ENCODE measurements around the gene KCNQ1. TPM values are rescaled to one million over a fixed set of nuclear protein-coding genes. Genes with fewer than 3 reads are reported as not detected.

Gene KCNQ1
- total RNA-seq, 1 experiment from 2014 or later = 2.3 TPM

- no peak overlapping the region for H2BK12ac ChIP-seq (ENCODE audit: insufficient read length, low read depth, low read length)
- H3K27ac Mint-ChIP-seq = peak overlapping the region; percentile 67 to 93 (median 70); a peak in 5 of 7 replicates
- H3K27ac ChIP-seq (ENCODE audit: insufficient read length, low read depth, low read length) = no peak overlapping the region
- DNase-seq = peak; percentile 88
- H3K79me2 ChIP-seq (ENCODE audit: insufficient read depth, low read length) = no peaks in the 10 kb centered on the region
- H3K23me2 ChIP-seq (ENCODE audit: insufficient read length, low read depth, low read length, poor library complexity, severe bottlenecking) = no peaks in the 10 kb centered on the region
- peaks cover 0 to 2% of the 10 kb centered on the region in 2 experiments; a peak in 2 of 5 replicates for H3K9me3 Mint-ChIP-seq
- H3K4me1 ChIP-seq (ENCODE audit: insufficient read depth, low read length) = no peaks in the 10 kb centered on the region
- no peak overlapping the region for H3K4ac ChIP-seq (ENCODE audit: low read depth, low read length)
- H3K9ac ChIP-seq (ENCODE audit: extremely low read depth, insufficient read length, low read length) = no peak overlapping the region
- no peaks in the 10 kb centered on the region; a peak in 1 of 7 replicates for H3K36me3 Mint-ChIP-seq (ENCODE audit: insufficient read depth in 1 of 3, low read depth in 3 of 3)
- peaks cover 14% of the 10 kb centered on the region in 2 experiments for H3K4me1 Mint-ChIP-seq
- H3K56ac ChIP-seq (ENCODE audit: insufficient read length, low read depth, low read length) = no peak overlapping the region
- no peaks in the 10 kb centered on the region for H3K79me1 ChIP-seq (ENCODE audit: insufficient read depth, low read depth, low read length, poor library complexity, severe bottlenecking)
- H3K23ac ChIP-seq (ENCODE audit: insufficient read length, low read depth, low read length) = no peak overlapping the region
- no peak overlapping the region for H2BK20ac ChIP-seq (ENCODE audit: low read depth, low read length, poor library complexity, severe bottlenecking)
- H3K4me2 ChIP-seq (ENCODE audit: insufficient read depth, insufficient read length, low read length) = peak overlapping the region; percentile 20
- H4K91ac ChIP-seq (ENCODE audit: insufficient read length, low read depth, low read length) = no peak overlapping the region
- no peak overlapping the region for H2BK15ac ChIP-seq (ENCODE audit: low read depth, low read length)
- H2AK5ac ChIP-seq (ENCODE audit: insufficient read length, low read length) = no peak overlapping the region
- H4K8ac ChIP-seq (replicated peaks; ENCODE audit: insufficient read length, low read depth, low read length) = no peak overlapping the region
- H2BK120ac ChIP-seq (ENCODE audit: low read depth, low read length, poor library complexity, severe bottlenecking) = no peak overlapping the region
- peak; percentile 97 for TF ChIP-seq CTCF (conservative IDR thresholded peaks at IDR 0.05)
- no peak overlapping the region for H3T11ph ChIP-seq (ENCODE audit: low read length)
- peaks cover 67% of the 10 kb centered on the region for H3K27me3 Mint-ChIP-seq (ENCODE audit: low read depth)
- no peak overlapping the region for H2BK5ac ChIP-seq (ENCODE audit: insufficient read length, low read length)
- H3K14ac ChIP-seq (ENCODE audit: insufficient read depth, low read length) = peak overlapping the region; percentile 65; the same call in 1 of the 2 replicates
- no peak overlapping the region for H4K5ac ChIP-seq (ENCODE audit: insufficient read length, low read depth, low read length)
- H3K4me3 Mint-ChIP-seq = peak overlapping the region; percentile 65 to 69
- H3K18ac ChIP-seq (ENCODE audit: insufficient read length, low read depth, low read length) = peak overlapping the region; percentile 71
- H3K9me3 ChIP-seq (ENCODE audit: control insufficient read depth, low read depth, low read length) = peaks cover 4% of the 10 kb centered on the region
- no peaks in the 10 kb centered on the region for H4K20me1 ChIP-seq (ENCODE audit: control insufficient read depth, insufficient read depth, insufficient read length)
- WGBS (ENCODE audit: extremely low coverage, insufficient read length, low lambda C conversion rate) = no CpG with 5 or more reads among the region's 34 CpGs
- no peaks in the 10 kb centered on the region; the same call in 1 of the 2 replicates for H3K27me3 ChIP-seq (ENCODE audit: insufficient read depth, low read length)
- no peak overlapping the region for H2AFZ ChIP-seq (ENCODE audit: low read length)
Measured at GRCh38 chr11:2892215-2892966, 447.6 kb downstream of the KCNQ1 start.

All from H9 (cell line).